Spinal cord (tissue), 10 donors: Measurements from ENCODE around the gene C1S. TPM values are rescaled to one million over a fixed set of nuclear protein-coding genes. Genes with fewer than 3 reads are reported as not detected.
"Not testable (repeated sequence)": the region's sequence is repeated elsewhere in the genome, so short reads cannot be mapped to it uniquely, and the experiment has no call there.

ENCODE experiments used
- DNase-seq, 6 donors: peaks; one replicate each; pipeline versions ENCODE4 v3.0.0 to v3.0.0-alpha.2; 2013 to 2015; ENCODE audit warnings: low spot score in 6 of 6, low read depth in 4 of 6
- H3K27ac ChIP-seq: one replicate; pipeline ENCODE4 v1.5.1; 2013; ENCODE audit warnings: low read depth, low read length, control low read depth
- H3K27me3 ChIP-seq: one replicate; pipeline ENCODE4 v1.6.1; 2013; ENCODE audit warnings: low read length; ENCODE audit not compliant: control insufficient read depth, insufficient read depth
- H3K36me3 ChIP-seq: one replicate; pipeline ENCODE4 v1.6.1; 2013; ENCODE audit warnings: low read length; ENCODE audit not compliant: control insufficient read depth, insufficient read depth
- H3K4me1 ChIP-seq: one replicate; pipeline ENCODE4 v1.6.1; 2013; ENCODE audit warnings: low read length; ENCODE audit not compliant: control insufficient read depth, insufficient read depth
- H3K4me3 ChIP-seq: one replicate; pipeline ENCODE4 v1.5.1; 2013; ENCODE audit warnings: low read depth, low read length, control low read depth
- H3K9me3 ChIP-seq: one replicate; pipeline ENCODE4 v1.6.1; 2013; ENCODE audit warnings: low read length; ENCODE audit not compliant: control insufficient read depth, insufficient read depth
- WGBS: methylation state at CpG from one replicate; pipeline ENCODE4 v1.1.5; 2013; ENCODE audit warnings: missing lambda C conversion rate; ENCODE audit not compliant: insufficient coverage; 5-methylcytosine and 5-hydroxymethylcytosine counted together
- polyA plus RNA-seq, 2 donors: library from polyadenylated mRNA; unstranded; fragments of 120-200 nt; gene quantifications; one replicate each; pipeline ENCODE4 v1.2.1, GENCODE V29; 2013; ENCODE audit not compliant: insufficient read length in 2 of 2
- total RNA-seq, 2 donors: library from RNA; depleted of rRNA in 1 of 2; stranded (reverse); fragments of 120-200 nt in 1 of 2; fragments of >200 nt in 1 of 2; gene quantifications; one replicate each; pipeline versions ENCODE4 v1.2.3 to v1.2.4, GENCODE V29; 2013 to 2014
- donor health status: healthy.

C1S gene
- total and polyA plus RNA-seq, 4 donors: 19.1 to 122 (median 59.5) TPM

DNA sequence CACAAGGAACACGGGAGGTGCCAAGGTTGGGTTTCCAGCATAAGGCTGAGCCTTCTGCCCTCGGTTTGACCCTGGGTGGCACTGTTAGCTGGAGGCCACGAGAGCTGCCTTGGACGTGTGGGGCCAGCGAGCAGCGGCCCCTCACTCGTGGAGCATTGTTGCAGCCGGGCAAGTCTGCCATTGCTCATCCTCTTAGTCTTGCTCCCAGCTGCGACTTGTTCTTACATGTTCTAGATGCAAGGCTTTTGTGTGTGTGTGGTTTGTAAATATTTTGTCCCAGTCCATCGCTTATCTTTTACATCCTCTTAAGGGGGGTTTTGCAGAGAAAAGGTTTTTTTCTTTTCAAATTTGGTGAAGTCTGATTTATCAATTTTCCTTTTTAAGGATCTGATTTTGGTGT is 21.1 kb upstream of the C1S start:
- no peaks in the 10 kb centered on the region for H3K36me3 ChIP-seq
- H3K4me3 ChIP-seq: no peak overlapping the region
- no peaks in the 10 kb centered on the region for H3K4me1 ChIP-seq
- WGBS: 78% methylated on average over 8 of the region's 10 CpGs
- H3K9me3 ChIP-seq: no peaks in the 10 kb centered on the region
- no peak for DNase-seq
- no peaks in the 10 kb centered on the region for H3K27me3 ChIP-seq
- H3K27ac ChIP-seq: no peak overlapping the region

DNA sequence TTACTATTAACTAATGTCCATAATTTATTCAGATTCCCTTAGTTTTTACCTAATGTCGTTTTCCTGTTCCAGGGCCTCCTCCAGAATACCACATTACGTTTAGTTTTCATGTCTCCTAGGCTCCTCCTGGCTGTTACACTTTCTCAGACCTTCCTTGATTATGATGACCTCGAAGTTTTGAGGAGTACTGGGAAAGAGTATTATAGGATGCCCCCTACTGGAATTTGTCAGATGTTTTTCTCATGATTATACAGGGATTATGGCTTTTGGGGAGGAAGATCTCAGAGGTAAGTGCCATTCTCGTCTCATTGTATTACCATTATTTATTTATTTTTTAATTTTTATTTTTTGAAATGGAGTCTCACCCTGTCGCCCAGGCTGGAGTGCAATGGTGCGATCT is 17.7 kb upstream of the C1S start:
- DNase-seq: no peak
- H3K9me3 ChIP-seq: no peaks in the 10 kb centered on the region
- WGBS: no CpG with 5 or more reads among the region's 6 CpGs
- H3K4me1 ChIP-seq: no peaks in the 10 kb centered on the region
- H3K4me3 ChIP-seq: no peak overlapping the region
- no peaks in the 10 kb centered on the region for H3K36me3 ChIP-seq
- H3K27me3 ChIP-seq: no peaks in the 10 kb centered on the region
- no peak overlapping the region for H3K27ac ChIP-seq

DNA sequence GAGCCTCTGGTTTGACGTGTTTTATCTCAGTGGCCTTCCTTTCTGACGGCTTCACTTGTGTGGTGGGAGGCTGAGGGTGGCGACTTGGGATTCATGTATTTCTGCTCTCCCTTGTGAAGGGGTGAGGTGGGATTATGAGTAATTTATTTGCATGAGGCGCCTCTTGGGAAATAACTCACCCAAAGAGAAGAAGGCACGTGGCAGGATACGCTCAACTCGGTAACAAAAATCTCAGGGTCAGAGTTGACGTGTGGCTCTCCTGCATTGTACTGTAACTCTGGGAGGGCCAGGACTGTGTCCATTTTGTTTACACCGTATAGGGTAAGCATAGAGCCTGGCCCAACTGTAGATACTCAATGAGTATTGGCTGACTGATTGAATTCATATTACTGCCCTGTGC is 14.6 kb upstream of the C1S start:
- no peaks in the 10 kb centered on the region for H3K36me3 ChIP-seq
- no peaks in the 10 kb centered on the region for H3K27me3 ChIP-seq
- no peaks in the 10 kb centered on the region for H3K4me1 ChIP-seq
- no peak for DNase-seq
- H3K4me3 ChIP-seq: no peak overlapping the region
- H3K27ac ChIP-seq: no peak overlapping the region
- no peaks in the 10 kb centered on the region for H3K9me3 ChIP-seq
- WGBS: 94% methylated on average over 9 of the region's 9 CpGs

DNA sequence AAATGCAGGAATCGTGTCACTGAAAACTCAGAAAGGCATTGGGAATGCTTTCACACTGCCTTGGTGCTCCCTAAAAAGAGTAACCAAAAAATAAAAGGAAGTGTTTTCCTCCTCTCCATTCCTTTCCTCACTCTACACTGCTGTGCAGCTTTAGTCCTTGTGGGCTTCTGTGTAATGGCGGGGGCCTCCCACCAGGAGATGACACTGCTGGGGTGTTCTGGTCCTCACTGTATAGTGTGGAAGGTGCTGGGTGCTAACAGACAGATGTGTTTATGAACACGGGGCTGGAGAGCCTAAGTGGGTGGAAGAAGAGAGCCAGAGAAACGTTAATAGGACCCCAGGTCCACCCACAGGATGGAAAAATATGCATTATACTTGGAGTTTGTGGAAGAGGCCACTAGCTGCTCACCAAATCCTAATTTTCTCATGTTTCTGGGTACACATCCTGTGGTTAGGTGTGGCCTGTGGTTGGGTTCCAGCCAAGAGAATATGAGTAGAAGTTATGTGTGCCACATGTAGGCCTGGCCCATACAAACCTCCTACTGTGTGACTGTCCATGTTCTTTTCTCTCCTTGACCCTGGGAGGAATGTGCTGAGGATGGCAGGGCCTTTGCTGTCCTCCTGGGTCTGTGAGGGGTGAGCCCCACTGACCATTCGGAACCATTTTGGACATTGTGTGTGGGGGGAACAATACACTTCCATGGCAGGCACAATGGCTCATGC is 14.0 kb upstream of the C1S start:
- no peak overlapping the region for H3K4me3 ChIP-seq
- H3K27me3 ChIP-seq: no peaks in the 10 kb centered on the region
- no peak overlapping the region for H3K27ac ChIP-seq
- DNase-seq: no peak
- no peaks in the 10 kb centered on the region for H3K36me3 ChIP-seq
- no peaks in the 10 kb centered on the region for H3K9me3 ChIP-seq
- 86% methylated on average over 3 of the region's 5 CpGs for WGBS
- no peaks in the 10 kb centered on the region for H3K4me1 ChIP-seq

DNA sequence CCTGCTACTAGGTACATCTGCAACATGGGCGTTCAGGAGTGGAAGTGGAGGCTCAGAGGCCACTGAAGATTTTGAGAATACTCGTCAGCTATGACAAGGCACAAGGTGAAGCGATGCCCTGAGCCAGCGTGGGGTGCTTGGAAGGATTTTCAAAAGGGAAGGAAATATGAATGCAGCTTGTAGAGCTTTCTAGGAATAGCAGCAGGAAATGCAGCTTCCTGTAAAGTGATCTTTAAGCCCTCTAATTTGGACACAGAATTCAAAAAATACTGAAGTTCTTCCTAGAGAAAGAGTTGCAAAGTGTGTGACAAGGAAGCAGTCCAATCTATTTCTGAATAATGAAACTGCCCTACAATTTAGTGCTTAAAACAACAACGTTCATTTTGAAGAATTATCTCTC is 13.2 kb upstream of the C1S start:
- DNase-seq: no peak
- no peaks in the 10 kb centered on the region for H3K4me1 ChIP-seq
- no peak overlapping the region for H3K4me3 ChIP-seq
- H3K27ac ChIP-seq: no peak overlapping the region
- WGBS: 78% methylated on average over 5 of the region's 5 CpGs
- no peaks in the 10 kb centered on the region for H3K9me3 ChIP-seq
- H3K27me3 ChIP-seq: no peaks in the 10 kb centered on the region
- H3K36me3 ChIP-seq: no peaks in the 10 kb centered on the region

DNA sequence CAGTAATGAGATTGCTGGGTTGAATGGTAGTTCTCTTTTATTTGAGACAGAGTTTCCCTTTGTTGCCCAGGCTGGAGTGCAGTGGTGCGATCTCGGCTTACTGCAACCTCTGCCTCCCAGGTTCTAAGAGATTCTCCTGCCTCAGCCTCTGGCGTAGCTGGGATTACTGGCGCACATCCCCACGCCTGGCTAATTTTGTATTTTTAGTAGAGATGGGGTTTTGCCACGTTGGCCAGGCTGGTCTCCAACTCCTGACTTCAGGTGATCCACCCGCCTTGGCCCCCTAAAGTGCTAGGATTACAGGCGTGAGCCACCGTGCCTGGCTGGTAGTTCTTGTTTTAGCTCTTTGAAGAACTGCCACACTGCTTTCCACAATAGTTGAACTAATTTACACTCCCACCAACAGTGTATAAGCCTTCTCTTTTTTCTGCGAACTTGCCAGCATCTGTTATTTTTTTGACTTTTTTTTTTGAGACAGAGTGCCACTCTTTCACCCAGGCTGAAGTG is 11.0 kb upstream of the C1S start:
- not testable (repeated sequence) for H3K27me3 ChIP-seq, H3K27ac ChIP-seq, H3K9me3 ChIP-seq, H3K4me1 ChIP-seq, H3K36me3 ChIP-seq, DNase-seq, H3K4me3 ChIP-seq
- 84% methylated on average over 8 of the region's 10 CpGs for WGBS

DNA sequence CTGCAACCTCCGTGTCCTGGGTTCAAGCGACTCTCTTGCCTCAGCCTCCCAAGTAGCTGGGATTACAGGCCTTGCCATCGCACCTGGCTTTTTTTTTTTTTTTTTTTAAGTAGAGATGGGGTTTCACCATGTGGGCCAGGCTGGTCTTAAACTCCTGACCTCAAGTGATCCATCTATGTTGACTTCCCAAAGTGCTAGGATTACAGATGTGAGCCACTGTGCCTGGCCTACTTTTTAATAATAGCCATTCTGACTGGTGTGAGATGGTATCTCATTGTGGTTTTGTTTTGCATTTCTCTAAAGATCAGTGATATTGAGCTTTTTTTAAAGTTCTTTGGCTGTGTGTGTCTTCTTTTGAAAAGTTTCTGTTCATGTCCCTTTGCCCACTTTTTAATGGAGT is 10.5 kb upstream of the C1S start:
- H3K9me3 ChIP-seq, H3K36me3 ChIP-seq, H3K4me1 ChIP-seq, H3K27ac ChIP-seq, H3K27me3 ChIP-seq, H3K4me3 ChIP-seq, DNase-seq: not testable (repeated sequence)
- no CpG with 5 or more reads among the region's 3 CpGs for WGBS

DNA sequence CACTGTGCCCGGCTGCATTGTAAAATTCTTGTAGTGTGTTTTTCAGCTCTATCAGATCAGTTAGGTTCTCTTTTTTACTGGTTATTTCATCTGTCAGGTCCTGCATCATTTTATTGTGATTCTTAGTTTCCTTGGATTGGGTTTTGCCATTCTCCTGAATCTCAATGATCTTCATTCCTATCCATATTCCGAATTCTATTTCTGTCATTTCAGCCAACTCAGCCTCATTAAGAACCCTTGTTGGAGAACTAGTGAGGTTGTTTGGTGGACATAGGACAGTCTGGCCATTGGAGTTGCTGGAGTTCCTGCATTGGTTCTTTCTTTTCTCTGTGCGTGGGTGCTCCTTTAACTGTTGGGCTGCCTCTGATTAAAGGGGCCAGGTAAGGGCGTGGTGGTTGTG is 5.6 kb upstream of the C1S start:
- no peaks in the 10 kb centered on the region for H3K36me3 ChIP-seq
- no peaks in the 10 kb centered on the region for H3K27me3 ChIP-seq
- H3K9me3 ChIP-seq: no peaks in the 10 kb centered on the region
- H3K4me3 ChIP-seq: no peak overlapping the region
- H3K27ac ChIP-seq: no peak overlapping the region
- no peak for DNase-seq
- no peaks in the 10 kb centered on the region for H3K4me1 ChIP-seq
- WGBS: 70% methylated on average over 1 of the region's 4 CpGs

DNA sequence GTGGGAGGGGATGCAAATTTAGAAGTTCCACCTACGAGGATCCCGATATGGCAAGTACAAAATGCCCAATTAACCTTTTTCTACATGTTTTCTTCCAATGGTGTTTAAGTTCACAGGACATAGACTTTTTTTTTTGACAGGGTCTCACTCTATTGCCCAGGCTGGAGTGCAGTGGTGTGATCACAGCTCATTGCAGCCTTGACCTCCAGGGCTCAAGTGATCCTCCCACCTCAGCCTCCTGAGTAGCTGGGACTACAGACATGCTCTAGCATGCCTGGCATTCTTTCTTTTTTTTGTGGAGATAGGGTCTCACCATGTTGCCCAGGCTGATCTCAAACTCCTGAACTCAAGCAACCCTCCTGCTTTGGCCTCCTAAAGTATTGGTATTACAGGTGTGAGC is 4.8 kb upstream of the C1S start:
- H3K36me3 ChIP-seq, H3K27ac ChIP-seq, H3K27me3 ChIP-seq, H3K9me3 ChIP-seq, H3K4me1 ChIP-seq, H3K4me3 ChIP-seq, DNase-seq: not testable (repeated sequence)
- WGBS: no CpG with 5 or more reads among the region's 2 CpGs

DNA sequence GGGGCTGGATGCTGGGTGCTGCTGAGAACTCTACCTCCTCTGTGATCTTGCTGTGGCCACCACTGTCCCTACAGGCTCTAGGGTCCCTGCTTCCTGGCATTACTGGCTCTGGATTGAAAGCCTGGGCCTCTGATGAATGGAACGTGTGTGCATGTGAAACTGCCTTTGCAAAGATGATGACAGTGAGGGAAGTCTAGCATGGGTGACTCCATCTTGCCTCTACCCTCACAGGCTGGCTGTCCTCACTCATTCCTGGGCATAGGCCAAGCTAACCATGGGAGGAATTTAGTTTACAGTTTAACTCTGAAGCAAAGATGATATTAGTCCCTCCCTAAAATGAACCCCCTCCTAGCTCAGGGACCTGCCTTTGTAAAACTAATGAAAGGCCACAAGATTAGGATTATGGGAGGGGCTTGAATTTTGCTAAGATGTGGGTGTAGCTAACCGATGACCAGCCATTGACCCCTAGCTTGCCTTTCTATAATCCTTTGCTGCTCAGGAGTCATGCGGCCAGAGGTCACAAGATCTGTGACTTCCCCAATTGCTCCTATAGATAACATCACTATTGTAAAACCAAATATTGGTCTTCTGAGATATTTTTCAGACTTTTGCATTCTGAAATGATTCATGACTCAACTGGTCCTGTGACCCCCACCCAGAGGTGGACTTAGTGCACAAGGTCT is 2.2 kb upstream of the C1S start:
- Histone ChIP-seq H3K4me3 (no peak overlapping the region), H3K27me3 (no peaks in the 10 kb centered on the region), H3K9me3 (no peaks in the 10 kb centered on the region), H3K4me1 (peaks cover 4% of the 10 kb centered on the region), H3K36me3 (no peaks in the 10 kb centered on the region), H3K27ac (no peak overlapping the region)
- no peak for DNase-seq
- no CpG with 5 or more reads among the region's 3 CpGs for WGBS
